Middle frontal gyrus (tissue), 1 donor: ENCODE results near the gene KCNAB1.

Experiments
- DNase-seq: peaks from one replicate; pipeline ENCODE4 v3.0.0-alpha.2; 2015; ENCODE audit warnings: low spot score; ENCODE audit errors: extremely low spot score

The KCNAB1 gene

DNA sequence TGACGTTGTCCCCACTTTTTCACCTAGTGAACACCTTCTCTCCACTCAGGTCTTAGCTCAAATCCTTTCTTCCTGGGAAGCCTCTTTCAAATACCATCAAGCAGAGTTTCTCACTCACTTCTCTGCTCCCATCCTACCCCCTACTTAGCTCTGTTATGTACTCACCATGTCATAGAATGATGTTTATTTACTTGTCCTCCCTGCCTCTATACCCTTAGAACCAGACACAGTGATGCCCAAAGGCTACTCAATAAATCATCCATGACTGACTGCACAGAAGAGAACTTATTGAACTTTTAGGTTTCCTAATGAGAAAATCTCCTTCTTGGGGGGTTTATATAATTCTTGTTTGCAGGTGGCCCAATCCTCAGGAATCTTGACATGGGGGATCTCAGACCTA is 280.4 kb downstream of the KCNAB1 start:
- DNase-seq = no peak

DNA sequence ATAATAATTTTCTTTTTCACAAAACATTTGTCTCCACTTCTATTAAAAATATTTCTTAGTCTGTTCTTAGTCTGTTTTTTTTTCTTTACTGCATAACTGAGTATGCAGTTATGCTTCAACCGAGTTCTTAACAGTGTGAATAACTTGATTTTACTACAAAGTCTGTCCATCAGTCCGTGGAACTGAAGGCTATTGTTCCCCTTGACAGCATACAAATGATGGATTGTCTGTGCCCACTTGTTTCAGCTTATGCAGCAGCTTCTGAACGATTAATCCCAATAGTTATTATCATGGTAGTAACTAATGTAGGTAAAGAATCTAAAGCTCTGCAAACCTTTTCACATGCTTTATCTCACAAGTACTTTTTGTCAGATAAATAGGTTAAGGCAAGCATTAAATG is 283.8 kb downstream of the KCNAB1 start:
- no peak for DNase-seq

DNA sequence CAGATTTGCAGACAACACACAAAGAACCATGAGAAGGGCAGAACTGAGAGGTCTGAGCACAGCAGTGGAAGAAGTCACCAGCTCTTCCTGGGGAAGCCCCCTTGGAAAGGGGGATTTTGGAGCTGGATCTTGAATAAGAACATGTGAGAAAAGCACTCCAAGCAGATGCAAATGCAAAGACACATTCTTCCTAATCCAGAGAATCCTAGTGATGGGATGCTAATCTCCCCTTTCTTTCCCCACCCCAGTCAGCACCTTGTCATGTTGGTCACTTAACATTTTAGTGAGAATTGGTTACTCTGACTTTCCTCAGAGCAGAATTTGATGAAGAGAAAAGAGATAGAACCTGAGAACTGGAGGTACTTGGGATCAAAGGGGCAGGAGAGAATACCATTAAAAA is 286.0 kb downstream of the KCNAB1 start:
- no peak for DNase-seq

DNA sequence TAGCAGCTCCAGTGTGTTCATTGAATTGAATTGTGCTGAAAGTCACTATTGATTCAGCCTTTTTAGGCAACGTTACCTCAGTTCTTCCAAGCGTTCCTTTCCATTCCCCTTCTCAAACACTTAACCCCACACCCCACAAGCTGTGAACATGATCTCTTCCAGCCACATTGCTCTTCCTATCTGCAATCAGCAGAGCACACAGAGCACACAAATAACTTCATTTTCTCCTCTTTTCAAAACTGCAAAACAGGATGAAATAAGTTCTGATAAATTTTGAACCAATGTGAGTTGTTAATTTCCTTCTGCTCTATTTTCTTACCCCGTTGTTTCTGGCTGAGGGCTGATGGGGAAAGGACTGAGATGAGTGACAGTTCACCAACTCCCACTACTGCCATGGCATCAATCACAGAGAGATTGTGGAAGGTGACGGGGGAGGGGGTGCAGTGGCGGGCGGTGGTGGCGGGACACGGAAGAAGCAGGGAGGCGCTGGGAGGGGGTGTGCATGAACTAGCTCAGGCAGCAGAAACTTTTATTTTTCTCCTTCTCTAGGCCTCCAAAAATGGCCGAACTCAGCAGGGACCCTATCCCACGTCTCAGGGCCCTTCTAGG is 287.3 kb downstream of the KCNAB1 start:
- DNase-seq = no peak

DNA sequence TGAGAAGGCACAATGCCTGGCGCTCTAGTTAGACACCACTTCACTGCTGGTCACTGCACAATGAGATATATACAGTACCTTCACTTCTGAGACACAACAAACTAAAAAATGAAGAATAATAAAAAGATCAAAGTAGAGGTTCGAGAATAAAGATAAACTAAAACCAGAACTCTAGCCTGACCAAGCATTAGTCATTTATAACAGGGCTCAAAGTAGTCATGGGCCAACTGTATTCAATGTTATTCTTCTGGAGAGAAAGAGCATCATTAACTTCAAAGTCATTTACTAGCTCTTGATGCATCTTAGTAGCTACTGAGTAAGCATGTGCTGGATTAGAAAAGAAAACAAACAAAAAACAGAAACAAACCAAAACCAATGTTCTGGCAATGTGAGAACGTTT is 289.3 kb downstream of the KCNAB1 start:
- no peak for DNase-seq

DNA sequence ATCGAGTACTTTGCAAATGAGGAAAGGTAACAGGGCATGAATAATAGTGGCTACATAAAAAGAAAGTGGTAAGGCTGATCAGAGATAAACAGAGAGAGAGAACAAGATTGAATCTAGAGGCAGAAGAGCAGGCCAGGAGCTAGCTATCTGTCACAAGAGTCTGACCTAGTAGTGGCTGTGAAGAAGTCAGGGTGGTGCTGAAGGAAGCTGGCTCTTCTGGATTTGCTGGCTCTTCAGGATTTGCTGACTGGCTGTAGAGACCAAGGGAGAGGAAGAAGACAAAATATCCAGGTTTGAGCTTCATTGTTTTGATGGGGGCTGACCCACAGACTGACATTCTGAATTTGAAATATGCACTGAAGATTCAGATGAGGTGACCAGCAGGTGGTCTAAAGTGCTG is 292.2 kb downstream of the KCNAB1 start:
- DNase-seq = no peak

DNA sequence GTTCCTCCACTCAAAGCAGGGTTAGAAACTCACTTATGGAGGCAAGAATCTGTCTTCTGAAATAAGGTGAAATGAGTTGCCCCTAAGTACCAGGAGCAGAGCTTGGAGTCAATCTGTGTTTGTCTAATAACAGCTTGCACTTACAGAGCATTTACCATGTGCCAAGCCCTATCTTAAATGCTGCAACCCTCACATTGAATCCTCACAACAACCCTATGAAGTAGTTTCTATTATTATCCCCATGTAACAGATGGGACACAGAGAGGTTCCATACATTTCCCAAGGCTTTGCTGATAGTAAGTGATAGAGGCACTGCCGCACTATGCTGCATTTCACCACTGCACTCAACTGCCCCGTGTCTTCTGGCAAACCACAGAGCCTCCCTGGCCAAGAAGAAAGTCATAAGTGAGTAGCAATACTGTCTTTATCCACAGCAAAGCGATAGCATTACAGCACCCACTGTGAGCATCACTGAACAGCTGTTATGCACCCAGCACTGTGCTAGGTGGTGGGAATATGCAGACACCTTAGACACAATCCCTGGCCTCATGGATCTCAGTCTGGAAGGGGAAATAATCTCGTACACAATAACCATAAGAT is 293.0 kb downstream of the KCNAB1 start:
- no peak for DNase-seq

DNA sequence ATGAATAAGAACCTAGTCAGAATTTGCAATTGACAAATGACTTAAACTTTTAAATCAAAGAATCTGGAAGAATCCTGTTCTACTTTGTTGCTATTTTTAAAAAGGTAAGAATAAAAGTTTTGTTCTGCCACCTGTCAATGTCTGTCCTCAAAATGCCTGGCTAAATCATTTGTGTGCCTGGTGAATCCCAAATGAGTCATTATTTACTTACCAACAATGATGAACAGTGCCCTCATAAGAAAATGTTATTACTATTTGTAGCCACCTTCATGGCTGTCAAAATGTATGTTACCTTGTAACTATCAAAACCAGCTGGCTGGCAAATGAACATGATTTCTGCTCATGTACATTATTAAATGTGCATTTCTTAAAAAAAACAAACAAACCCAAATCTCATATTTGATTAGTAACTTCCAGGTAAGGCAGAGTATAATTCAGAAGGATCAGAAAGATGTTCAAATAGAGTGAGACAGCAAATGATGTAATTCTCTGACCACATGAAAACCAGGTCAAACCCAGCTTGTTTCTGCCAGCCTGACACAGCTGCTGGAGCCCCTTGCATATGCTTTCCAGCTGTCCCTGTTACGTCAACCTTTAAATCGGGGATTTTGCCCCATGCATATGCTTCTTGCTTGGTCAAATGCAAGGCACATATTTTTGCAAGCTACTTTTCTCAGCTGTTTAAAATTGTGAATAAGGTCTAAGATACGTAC is 296.6 kb downstream of the KCNAB1 start:
- no peak for DNase-seq

DNA sequence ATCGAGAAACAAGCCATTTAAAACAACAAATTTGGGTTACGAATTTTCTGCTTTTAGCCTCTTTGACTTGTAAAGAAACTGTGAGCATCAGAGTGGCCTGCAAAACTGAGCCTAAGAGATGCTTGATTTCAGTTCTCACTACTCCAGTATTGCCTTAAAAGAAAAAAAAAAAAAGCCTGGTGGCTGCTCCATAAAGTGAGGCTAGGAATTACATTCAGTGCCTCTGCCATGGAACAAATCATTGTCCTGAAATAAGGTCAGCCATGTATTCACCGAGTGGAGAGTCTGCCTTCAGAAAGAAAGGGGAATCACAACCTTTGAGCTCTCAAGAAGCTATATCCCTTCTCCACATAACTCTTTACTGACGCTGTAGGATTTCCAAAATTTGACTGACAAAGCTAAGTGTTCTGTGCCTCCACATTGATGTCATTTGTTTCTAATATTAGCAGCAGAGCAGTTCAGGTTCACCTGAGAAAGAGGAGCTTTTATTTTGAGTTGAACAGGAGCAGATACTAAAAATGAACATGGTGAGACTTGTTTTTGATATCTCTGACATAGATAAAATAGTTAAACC is 297.3 kb downstream of the KCNAB1 start:
- no peak for DNase-seq

DNA sequence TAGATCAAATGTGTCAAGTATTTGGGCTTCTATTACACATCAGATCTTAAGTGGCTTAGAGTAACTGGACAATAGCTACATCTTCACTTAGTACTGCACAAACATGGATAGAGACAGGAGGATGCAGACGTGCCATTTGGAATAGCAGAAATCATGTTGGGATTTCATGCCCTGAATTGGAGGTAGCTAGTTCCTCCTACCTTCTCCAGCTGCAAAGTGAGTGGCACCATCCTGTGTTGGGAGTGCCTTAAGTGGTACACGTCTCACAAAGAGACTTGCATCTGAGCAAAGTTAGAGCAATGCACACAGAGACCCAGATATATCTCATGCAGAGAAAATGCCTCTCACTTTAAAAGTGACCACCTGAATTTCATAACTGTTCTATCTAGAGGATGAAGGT is 298.1 kb downstream of the KCNAB1 start:
- no peak for DNase-seq

DNA sequence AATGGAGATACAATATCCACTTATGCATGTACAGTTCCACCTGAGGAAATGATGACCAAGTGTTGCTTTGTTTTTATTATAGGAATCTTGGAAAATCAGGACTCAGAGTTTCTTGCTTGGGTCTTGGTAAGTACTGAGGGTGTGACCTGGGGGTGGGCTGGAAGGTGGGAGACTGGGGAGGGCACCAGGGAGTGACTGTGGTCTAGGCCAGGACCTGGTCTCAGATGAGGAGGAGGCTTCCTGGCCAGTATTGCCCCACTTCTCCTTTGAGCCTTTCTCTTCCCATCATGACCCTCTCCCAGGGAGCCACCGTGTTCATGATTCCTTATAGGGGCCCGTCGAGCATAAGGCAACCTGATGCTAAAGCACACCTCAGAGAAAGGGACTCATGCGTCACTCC is 301.2 kb downstream of the KCNAB1 start:
- DNase-seq = no peak

DNA sequence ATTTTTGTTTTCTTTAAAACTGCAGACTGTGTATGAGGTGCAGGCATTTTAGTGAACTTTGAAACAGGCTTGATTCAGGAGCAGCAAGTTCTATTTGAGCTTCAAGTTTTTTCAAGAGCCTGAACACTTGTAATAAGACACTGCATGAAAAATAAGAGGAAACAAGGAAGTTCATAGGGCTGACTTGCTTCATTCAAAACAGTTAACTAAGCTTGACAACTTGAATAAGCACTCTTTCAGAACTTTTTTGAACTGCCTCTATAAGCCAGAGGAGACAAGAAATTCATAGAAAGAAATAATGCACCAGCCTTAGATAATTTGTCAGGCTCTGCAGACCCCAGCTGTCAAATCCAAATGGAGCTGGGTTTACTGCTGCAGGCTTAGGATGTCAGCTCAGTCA is 304.4 kb downstream of the KCNAB1 start:
- no peak for DNase-seq

DNA sequence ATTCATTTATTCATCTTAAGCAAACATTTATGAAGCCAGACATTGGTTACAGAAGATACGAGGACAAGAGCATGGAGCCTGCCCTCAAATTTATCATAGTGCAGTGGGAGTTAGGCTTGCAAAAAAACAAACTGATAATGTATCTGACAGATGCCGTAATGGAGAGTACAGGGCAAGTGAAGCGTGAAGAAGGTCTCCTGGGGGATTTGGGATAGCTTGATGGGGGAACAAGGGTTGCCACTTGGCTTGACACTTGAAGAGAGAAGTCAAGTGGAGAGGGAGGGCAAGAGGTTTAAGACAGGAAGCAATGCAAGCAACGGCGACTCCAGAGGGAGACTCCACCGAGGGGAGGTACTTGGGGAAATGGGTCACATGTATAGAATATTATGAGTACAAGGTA is 305.3 kb downstream of the KCNAB1 start:
- DNase-seq = no peak

DNA sequence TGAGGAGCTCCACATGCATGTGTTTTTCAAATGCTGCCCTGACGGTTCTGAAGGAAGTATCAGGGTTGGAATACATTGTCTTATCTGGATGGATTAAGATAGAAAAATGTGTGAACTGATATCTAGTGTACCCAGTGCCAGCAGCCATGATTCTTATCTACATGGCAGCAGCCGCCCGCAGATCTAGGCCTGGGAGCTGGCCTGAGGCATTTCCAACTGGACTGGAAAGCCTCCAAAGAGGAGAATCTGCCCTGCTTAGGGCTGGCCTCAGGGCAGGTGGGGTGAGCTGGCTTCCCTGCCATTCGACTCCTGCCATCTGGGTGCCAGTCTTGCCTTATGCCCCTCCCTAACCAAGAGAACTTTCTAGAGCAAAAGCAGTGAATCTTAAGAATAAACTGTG is 308.7 kb downstream of the KCNAB1 start:
- DNase-seq = no peak

DNA sequence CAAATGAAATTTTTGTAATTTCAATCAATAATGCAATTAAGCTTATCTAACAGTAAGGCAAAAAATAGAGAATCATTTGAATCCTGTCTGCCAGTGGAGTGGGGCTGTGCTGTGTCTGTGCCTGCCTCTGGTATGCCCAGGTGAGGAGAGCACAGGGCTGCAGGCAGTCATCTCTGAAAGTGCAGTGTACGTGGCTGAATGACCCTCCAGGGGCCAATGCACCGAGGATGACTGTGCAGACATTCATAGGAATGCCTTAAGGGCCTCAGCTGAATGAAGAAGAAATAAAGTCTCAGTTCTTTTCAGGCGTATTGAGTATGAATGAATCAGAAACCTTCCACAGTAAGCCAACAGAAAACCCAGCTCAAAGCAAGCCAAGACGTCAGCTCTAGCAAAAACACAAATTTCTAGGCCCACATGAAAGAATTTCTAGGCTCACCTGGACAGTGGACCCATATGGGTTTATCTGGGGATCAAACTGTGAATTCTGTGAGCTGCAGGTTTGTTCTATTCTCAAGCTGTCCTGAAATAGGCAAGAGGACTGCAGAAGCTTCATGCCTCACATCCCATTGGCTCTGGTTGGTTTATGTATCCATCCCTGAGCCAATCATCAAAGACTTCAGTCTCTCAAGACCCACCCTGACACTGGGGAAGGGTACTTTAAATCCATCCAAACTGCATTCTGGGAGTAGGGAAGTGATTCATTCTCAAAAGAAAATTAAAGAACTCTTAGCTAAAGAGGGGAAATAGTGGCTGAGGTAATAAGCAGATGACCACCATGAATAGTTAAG is 311.2 kb downstream of the KCNAB1 start:
- no peak for DNase-seq

DNA sequence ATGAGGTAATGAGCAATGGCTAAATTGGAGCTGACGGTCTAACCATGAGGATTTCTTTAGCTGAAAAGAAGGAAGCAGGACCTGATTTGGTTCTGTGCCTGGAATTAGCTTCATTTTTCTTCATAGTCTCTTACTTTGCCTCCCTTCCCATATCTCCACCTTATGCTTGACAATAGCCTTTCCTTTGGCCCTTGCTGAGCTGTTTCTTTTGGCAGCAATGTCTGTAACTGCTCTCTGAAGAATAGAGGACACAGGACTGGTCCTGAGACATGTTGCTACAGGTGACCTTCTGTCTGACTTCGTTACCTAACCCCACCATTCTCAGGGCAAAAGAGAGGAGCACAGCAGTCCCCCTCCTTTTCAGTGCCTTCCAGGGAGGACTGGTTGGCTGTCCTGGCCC is 312.2 kb downstream of the KCNAB1 start:
- DNase-seq = no peak

DNA sequence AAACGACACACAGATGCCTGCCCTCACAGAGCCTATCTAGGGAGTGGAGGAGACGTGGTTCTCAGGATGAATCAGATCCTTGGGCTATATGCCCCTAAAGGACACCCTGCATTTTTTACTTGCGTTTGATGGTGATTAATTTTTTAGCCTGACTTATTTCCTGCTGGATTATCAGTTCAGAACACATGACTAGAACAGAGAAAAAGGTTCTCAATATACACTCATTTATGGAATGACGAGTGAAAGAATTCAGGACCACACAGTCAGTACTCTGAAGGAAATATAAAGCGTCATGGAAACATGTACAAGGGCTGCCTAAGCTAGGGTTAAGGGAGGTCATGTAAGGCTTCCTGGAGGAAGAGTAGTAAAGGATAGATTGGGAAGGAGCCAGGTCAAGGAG is 312.8 kb downstream of the KCNAB1 start:
- no peak for DNase-seq

DNA sequence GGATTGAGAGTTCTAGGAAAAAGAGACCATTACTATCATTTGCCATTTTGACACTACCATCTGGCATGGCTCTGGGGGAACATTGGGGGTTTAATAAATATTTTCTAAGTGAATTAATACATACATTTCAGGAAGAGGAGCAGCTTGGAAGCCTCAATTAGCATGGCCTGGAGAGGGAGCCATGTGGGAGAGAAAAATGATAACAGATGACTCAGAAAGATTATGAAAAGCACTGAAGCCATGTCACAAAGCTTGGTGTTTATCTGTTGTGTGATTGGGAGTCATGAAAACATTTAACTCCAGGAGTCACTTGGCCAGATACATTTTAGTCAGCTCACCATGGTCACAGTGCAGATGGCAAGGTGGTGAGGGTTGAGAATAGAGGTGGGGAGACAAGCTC is 313.5 kb downstream of the KCNAB1 start:
- DNase-seq = no peak

DNA sequence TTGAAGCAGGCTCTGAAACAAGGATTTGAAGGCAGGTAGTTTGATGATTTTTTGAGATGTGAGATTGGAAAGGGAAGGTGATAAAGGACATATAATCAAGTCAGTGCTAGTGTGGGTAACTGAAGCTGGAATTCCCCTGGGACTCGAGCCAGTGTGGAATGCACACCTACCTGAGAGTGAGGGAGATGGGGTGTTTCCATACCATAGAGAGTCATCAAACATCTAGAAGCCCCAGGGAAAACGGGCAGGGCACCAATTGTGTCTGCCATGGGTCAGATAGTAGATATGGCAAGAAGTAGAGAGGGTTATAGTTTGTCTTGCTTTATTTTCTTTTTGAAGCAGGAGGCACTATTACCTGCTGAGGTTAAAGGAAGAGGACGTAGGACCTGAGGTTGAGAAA is 314.5 kb downstream of the KCNAB1 start:
- no peak for DNase-seq

DNA sequence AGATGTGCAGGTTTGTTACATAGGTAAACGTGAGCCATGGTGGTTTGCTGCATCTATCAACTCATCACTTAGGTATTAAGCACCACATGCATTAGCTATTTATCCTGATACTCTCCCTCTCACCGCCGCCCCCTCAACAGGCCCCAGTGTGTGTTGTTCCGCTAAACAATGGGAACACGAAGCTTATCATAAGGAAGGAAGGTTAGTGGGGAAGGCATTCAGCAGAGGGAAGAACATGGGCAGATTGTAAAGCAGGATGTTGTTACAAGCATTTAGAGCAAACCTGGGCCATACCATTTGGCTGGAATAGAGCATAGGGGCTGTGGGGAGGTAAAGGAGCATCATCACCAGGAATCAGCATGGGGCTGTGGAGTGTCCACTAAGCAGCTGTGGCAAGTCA is 322.7 kb downstream of the KCNAB1 start:
- no peak for DNase-seq

DNA sequence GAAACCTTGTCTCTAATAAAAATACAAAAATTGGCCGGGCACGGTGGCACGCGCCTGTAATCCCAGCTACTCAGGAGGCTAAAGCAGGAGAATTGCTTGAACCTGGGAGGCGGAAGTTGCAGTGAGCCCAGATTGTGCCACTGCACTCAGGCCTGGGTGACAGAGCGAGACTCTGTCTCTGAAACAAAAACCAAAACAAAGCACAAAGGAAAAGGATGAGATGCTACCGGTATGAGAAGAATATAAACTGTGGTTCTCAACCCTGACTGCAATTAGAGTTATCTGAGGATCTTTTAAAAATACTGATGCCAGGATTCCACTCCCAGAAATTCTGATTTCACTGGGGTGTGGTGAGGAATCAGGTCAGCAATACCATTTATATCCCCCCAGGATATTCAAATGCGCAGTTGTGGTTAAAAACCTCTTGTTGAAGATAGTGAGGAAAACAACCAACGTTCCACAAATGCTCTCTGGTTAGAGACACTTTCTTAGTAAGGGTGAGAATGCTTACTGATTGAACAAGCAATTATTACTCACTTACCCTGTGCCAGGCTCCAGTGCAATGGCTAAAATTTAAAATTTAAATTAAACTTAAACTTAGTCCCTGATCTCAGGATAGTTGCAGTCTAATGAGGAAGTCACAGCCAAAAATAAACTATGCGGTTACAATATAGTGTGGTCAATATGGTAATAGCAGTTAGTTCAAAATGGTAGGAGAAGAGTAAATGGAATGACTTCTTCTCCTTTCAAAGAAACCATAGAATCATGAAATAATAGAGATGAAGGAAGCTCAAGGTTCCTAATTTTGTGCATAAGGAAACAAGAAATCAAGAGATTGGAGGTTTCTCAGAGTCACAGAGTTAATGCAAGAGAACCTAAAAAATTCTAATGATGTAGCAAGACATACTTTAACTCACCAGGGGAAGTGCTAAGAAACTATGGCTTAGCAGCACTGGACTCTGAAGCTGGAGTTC is 325.0 kb downstream of the KCNAB1 start:
- DNase-seq = no peak
